IMR-90 (cell line): ENCODE data around the gene PRKCB. TPM values are rescaled to one million over a fixed set of nuclear protein-coding genes. Genes with fewer than 3 reads are reported as not detected.

Experiments
- ATAC-seq: fragments of 200-7000 bp; cut with Tn5 transposase; 2 replicates; pipeline ENCODE4 v1.9.1; 2020; ENCODE audit warnings: low read depth, mild to moderate bottlenecking, moderate library complexity
- BruUV-seq: library from RNA; stranded (reverse); fragments of 400-500 nt; replicated peaks from 2 replicates; lab custom pipeline; 2021; lab: Mats Ljungman, UMichigan
- CTCF ChIA-PET: fragments of 300-600 bp; formaldehyde crosslinking; extraction: SDS; loops from one replicate; lab custom pipeline; 2021; ENCODE audit warnings: antibody characterized with exemption; lab: Yijun Ruan, JAX
- POLR2A ChIA-PET: fragments of 300-600 bp; sonication (Branson Sonifier 250); formaldehyde crosslinking; loops from one replicate; lab custom pipeline; 2022; ENCODE audit warnings: antibody characterized with exemption; ENCODE audit not compliant: unreplicated experiment; lab: Charles Lee
- DNase-seq: peaks from one replicate; pipeline ENCODE4 v3.0.0; 2013
- H2AFZ ChIP-seq: replicated peaks from 2 replicates; pipeline ENCODE3; 2013; ENCODE audit warnings: low read length, mild to moderate bottlenecking; ENCODE audit not compliant: poor library complexity
- H2AK5ac ChIP-seq: 2 replicates; pipeline ENCODE4 v1.6.1; 2013; ENCODE audit warnings: low read depth, low read length, inconsistent platforms
- H2AK9ac ChIP-seq: replicated peaks from 2 replicates; pipeline ENCODE3; 2013; ENCODE audit warnings: mild to moderate bottlenecking, low read depth, low read length, moderate library complexity; ENCODE audit not compliant: poor library complexity
- H2BK120ac ChIP-seq: 2 replicates; pipeline ENCODE4 v1.6.1; 2013; ENCODE audit warnings: low read depth, low read length, inconsistent platforms
- H2BK15ac ChIP-seq: 3 replicates; pipeline ENCODE4 v1.6.1; 2013; ENCODE audit warnings: low read depth, low read length, inconsistent platforms
- H2BK20ac ChIP-seq: 2 replicates; pipeline ENCODE4 v1.6.1; 2013; ENCODE audit warnings: low read depth, mild to moderate bottlenecking, inconsistent platforms, low read length, moderate library complexity
- H2BK5ac ChIP-seq: 2 replicates; pipeline ENCODE4 v1.6.1; 2013; ENCODE audit warnings: mild to moderate bottlenecking, low read depth, low read length, inconsistent platforms; ENCODE audit not compliant: poor library complexity, severe bottlenecking
- H3K14ac ChIP-seq: replicated peaks from 2 replicates; pipeline ENCODE4 v1.6.1; 2013; ENCODE audit warnings: low read depth, low read length, inconsistent platforms
- H3K18ac ChIP-seq: 2 replicates; pipeline ENCODE4 v1.6.1; 2013; ENCODE audit warnings: low read depth, low read length, control low read depth
- H3K23ac ChIP-seq: 2 replicates; pipeline ENCODE4 v1.6.1; 2013; ENCODE audit warnings: low read depth, low read length, inconsistent platforms
- H3K27ac ChIP-seq: 2 replicates; pipeline ENCODE4 v1.5.1; 2013; ENCODE audit warnings: mild to moderate bottlenecking, control low read depth, low read length; ENCODE audit not compliant: insufficient read depth
- H3K27me3 ChIP-seq: 2 replicates; pipeline ENCODE4 v1.6.1; 2013; ENCODE audit warnings: low read length; ENCODE audit not compliant: control insufficient read depth, insufficient read depth
- H3K36me3 ChIP-seq: 2 replicates; pipeline ENCODE4 v1.6.1; 2013; ENCODE audit warnings: low read length, mixed read lengths; ENCODE audit not compliant: control insufficient read depth, insufficient read depth
- H3K4ac ChIP-seq: 2 replicates; pipeline ENCODE4 v1.6.1; 2013; ENCODE audit warnings: low read depth, low read length, inconsistent platforms
- H3K4me1 ChIP-seq: 2 replicates; pipeline ENCODE4 v1.6.1; 2013; ENCODE audit warnings: low read length, mixed read lengths; ENCODE audit not compliant: control insufficient read depth, insufficient read depth
- H3K4me2 ChIP-seq: 2 replicates; pipeline ENCODE4 v1.6.1; 2013; ENCODE audit warnings: low read depth, mild to moderate bottlenecking, control low read depth, low read length, moderate library complexity
- H3K4me3 ChIP-seq: 2 replicates; pipeline ENCODE4 v1.5.1; 2013; ENCODE audit warnings: low read depth, mild to moderate bottlenecking, control low read depth, low read length, moderate library complexity; ENCODE audit not compliant: insufficient read depth
- H3K56ac ChIP-seq: 2 replicates; pipeline ENCODE4 v1.6.1; 2013; ENCODE audit warnings: low read length, inconsistent platforms; ENCODE audit not compliant: insufficient read depth; ENCODE audit errors: extremely low read depth
- H3K79me1 ChIP-seq, 2 experiments: 2 replicates each; pipeline ENCODE4 v1.6.1; 2013; ENCODE audit warnings: low read length in 2 of 2, inconsistent platforms in 1 of 2, low read depth in 1 of 2
- H3K9ac ChIP-seq: 2 replicates; pipeline ENCODE4 v1.6.1; 2013; ENCODE audit warnings: low read depth, low read length, control low read depth
- H3K9me1 ChIP-seq: 2 replicates; pipeline ENCODE4 v1.6.1; 2013; ENCODE audit warnings: low read length, inconsistent platforms; ENCODE audit not compliant: insufficient read depth
- H3K9me3 ChIP-seq: 2 replicates; pipeline ENCODE4 v1.6.1; 2013; ENCODE audit warnings: low read length; ENCODE audit not compliant: control insufficient read depth, insufficient read depth
- H4K20me1 ChIP-seq: 2 replicates; pipeline ENCODE4 v1.6.1; 2013; ENCODE audit warnings: low read length, inconsistent platforms; ENCODE audit not compliant: insufficient read depth
- H4K5ac ChIP-seq: 2 replicates; pipeline ENCODE4 v1.6.1; 2013; ENCODE audit warnings: mild to moderate bottlenecking, low read depth, low read length, control low read depth
- H4K8ac ChIP-seq, 2 experiments: 2 replicates each; pipeline ENCODE4 v1.6.1; 2013; ENCODE audit warnings: low read depth in 2 of 2, low read length in 2 of 2, control low read depth in 1 of 2, inconsistent platforms in 1 of 2
- H4K91ac ChIP-seq: 2 replicates; pipeline ENCODE4 v1.6.1; 2013; ENCODE audit warnings: low read depth, low read length, inconsistent platforms; ENCODE audit not compliant: insufficient read depth
- CTCF ChIP-seq: conservative IDR thresholded peaks from 2 replicates; pipeline ENCODE4 v1.5.1; 2012; ENCODE audit warnings: mild to moderate bottlenecking, low read depth, low read length, improper control_type of control experiment
- MAZ ChIP-seq: IDR thresholded peaks from 2 replicates; pipeline ENCODE4 v1.6.1; 2012; ENCODE audit warnings: low read depth, mild to moderate bottlenecking, low read length, improper control_type of control experiment, moderate library complexity, borderline replicate concordance
- MXI1 ChIP-seq: IDR thresholded peaks from 2 replicates; pipeline ENCODE4 v1.6.1; 2012; ENCODE audit warnings: low read depth, mild to moderate bottlenecking, low read length, moderate library complexity, borderline replicate concordance
- POLR2A ChIP-seq: IDR thresholded peaks from 2 replicates; pipeline ENCODE4 v1.6.1; 2012; ENCODE audit warnings: mild to moderate bottlenecking, low read depth, low read length
- SMC3 ChIP-seq: fragments of 150-350 bp; IDR thresholded peaks from 2 replicates; pipeline ENCODE4 v1.6.1; 2016; ENCODE audit warnings: low read depth, mild to moderate bottlenecking, antibody characterized with exemption, low read length, moderate library complexity
- WGBS, 2 experiments: methylation state at CpG; one replicate each; pipeline versions ENCODE4 v1.1.5 to v1.1.7; 2013; ENCODE audit warnings: missing lambda C conversion rate in 2 of 2; ENCODE audit not compliant: insufficient read length in 1 of 2; ENCODE audit errors: extremely low coverage in 2 of 2; 5-methylcytosine and 5-hydroxymethylcytosine counted together
- dilution Hi-C: fragments of 300-500 bp; cut with HindIII; formaldehyde crosslinking; loops from one replicate; pipeline ENCODE4 v1.14.3; 2018; ENCODE audit warnings: low sequenced_read_pairs; ENCODE audit not compliant: unreplicated experiment
- in situ Hi-C: fragments of 300-500 bp; cut with MboI; formaldehyde crosslinking; loops from 3 replicates; pipeline ENCODE4 v1.14.3; 2019; ENCODE audit warnings: low sequenced_read_pairs, inconsistent platforms, mixed read lengths
- intact Hi-C: fragments of 100-400 bp; cut with micrococcal nuclease; formaldehyde crosslinking; loops from 2 replicates; pipeline ENCODE4 v1.10.0; 2022
- polyA plus RNA-seq, 3 experiments: library from polyadenylated mRNA; depleted of rRNA; stranded (reverse); fragments of >200 nt; gene quantifications; 2 replicates each; pipeline ENCODE4 v1.2.3, GENCODE V29; 2012; ENCODE audit warnings: low replicate concordance in 1 of 3
- total RNA-seq: library from RNA; depleted of rRNA; stranded (reverse); fragments of >200 nt; gene quantifications from 2 replicates; pipeline ENCODE4 v1.2.3, GENCODE V29; 2012
- TF ChIP-seq, protein P1 (sequence below): fragments of 150-350 bp; IDR thresholded peaks from 2 replicates; pipeline ENCODE4 v1.6.1; 2016; ENCODE audit warnings: low read depth, mild to moderate bottlenecking, low read length, moderate library complexity, borderline replicate concordance

PRKCB gene
- total and polyA plus RNA-seq, 2 of the 4 experiments (the other 2 are of a cell fraction): under 0.01 TPM; not detected in 1

- Histone ChIP-seq H3K9me1 (no peaks in the 10 kb centered on the region), H3K79me1 (no peaks in the 10 kb centered on the region), H2BK120ac (no peak overlapping the region), H3K27ac (no peak overlapping the region), H4K8ac (no peak overlapping the region), H3K9me3 (no peaks in the 10 kb centered on the region), H2BK20ac (no peak overlapping the region), H3K4ac (no peak overlapping the region), H2AFZ (no peak overlapping the region), H3K27me3 (no peaks in the 10 kb centered on the region), H3K36me3 (no peaks in the 10 kb centered on the region), H3K4me3 (no peak overlapping the region), H3K9ac (no peak overlapping the region), H4K20me1 (no peaks in the 10 kb centered on the region), H4K91ac (no peak overlapping the region), H3K18ac (no peak overlapping the region), H2AK9ac (no peak overlapping the region), H3K4me2 (no peak overlapping the region), H4K5ac (no peak overlapping the region), H2AK5ac (no peak overlapping the region), H3K4me1 (no peaks in the 10 kb centered on the region), H2BK5ac (no peak overlapping the region), H2BK15ac (no peak overlapping the region), H3K14ac (no peak overlapping the region), H3K56ac (no peak overlapping the region), H3K23ac (no peak overlapping the region)
- intact Hi-C loops: no loop called here
- no peak for ATAC-seq
- no CpG with 5 or more reads among the region's 5 CpGs for WGBS, 2 experiments
- in situ Hi-C loops: no loop called here
- TF ChIP-seq, protein P1, sequence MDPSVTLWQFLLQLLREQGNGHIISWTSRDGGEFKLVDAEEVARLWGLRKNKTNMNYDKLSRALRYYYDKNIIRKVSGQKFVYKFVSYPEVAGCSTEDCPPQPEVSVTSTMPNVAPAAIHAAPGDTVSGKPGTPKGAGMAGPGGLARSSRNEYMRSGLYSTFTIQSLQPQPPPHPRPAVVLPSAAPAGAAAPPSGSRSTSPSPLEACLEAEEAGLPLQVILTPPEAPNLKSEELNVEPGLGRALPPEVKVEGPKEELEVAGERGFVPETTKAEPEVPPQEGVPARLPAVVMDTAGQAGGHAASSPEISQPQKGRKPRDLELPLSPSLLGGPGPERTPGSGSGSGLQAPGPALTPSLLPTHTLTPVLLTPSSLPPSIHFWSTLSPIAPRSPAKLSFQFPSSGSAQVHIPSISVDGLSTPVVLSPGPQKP: no peak
- TF ChIP-seq CTCF (no peak), POLR2A (no peak), MAZ (no peak), SMC3 (no peak), MXI1 (no peak)
- CTCF ChIA-PET: no interaction called here
- DNase-seq: no peak
- BruUV-seq: no TSS peak
- dilution Hi-C loops: no loop called here
- POLR2A ChIA-PET: no interaction called here
Measured at GRCh38 chr16:23949630-23950290, 114.0 kb downstream of the PRKCB start.
